Measurements from ENCODE around the gene SLC27A5.
A peak's percentile ranks its signal among the peaks of the same experiment; 100 is the strongest.
"Not testable (repeated sequence)": the region's sequence is repeated elsewhere in the genome, so short reads cannot be mapped to it uniquely, and the experiment has no call there.

Gene SLC27A5

GRCh38 chr19:58466760-58467589 is 44.8 kb downstream of the SLC27A5 start, which contains the start of gene ZNF324:
TSS of gene ZNF324 (plus strand) at chr19:58467080. CDS start at chr19:58469186, 2,106 bp downstream.
- DNase-seq, result peak; percentile 92

- DNase-seq, result no peak
Observed at GRCh38 chr19:58466089-58466759, 45.6 kb downstream of the SLC27A5 start.

- DNase-seq, result no peak
Observed at GRCh38 chr19:58460039-58460438, 51.8 kb downstream of the SLC27A5 start.

GRCh38 chr19:58456111-58456510 is 55.7 kb downstream of the SLC27A5 start:
- DNase-seq, result no peak

GRCh38 chr19:58455306-58455705 is 56.5 kb downstream of the SLC27A5 start:
- DNase-seq, result no peak

- DNase-seq, result no peak
Observed at GRCh38 chr19:58453743-58454142, 58.0 kb downstream of the SLC27A5 start.

- DNase-seq, result peak; percentile 91
Observed at GRCh38 chr19:58451358-58452101, 60.3 kb downstream of the SLC27A5 start, which contains the start of gene ZNF324B. TSS of gene ZNF324B (plus strand) at chr19:58451622. CDS start at chr19:58453702, 2,080 bp downstream.

- DNase-seq, result no peak
Observed at GRCh38 chr19:58450856-58451357, 60.9 kb downstream of the SLC27A5 start.

- not testable (repeated sequence) for DNase-seq
Observed at GRCh38 chr19:58449980-58450379, 61.8 kb downstream of the SLC27A5 start.

- not testable (repeated sequence) for DNase-seq
Observed at GRCh38 chr19:58448860-58449259, 62.9 kb downstream of the SLC27A5 start.

All from GDM1 (cell line).